HepG2 (cell line): ENCODE data around the gene SNRPD3. TPM values are rescaled to one million over a fixed set of nuclear protein-coding genes. Genes with fewer than 3 reads are reported as not detected.

Experiments used
- AHR ChIP-seq: IDR thresholded peaks from 2 replicates; pipeline ENCODE4 v1.6.1; 2018; ENCODE audit warnings: missing genetic modification reagents, missing compliant biosample characterization
- CC2D1A ChIP-seq: sonication (generic); formaldehyde crosslinking; IDR thresholded peaks from 2 replicates; pipeline ENCODE4 v1.8.1; 2023; ENCODE audit warnings: mild to moderate bottlenecking, missing genetic modification reagents
- HNF1B ChIP-seq: sonication (generic); formaldehyde crosslinking; IDR thresholded peaks from 2 replicates; pipeline ENCODE4 v1.5.1; 2020; ENCODE audit warnings: mild to moderate bottlenecking, moderate library complexity, missing genetic modification reagents
- KDM5B ChIP-seq: sonication (generic); formaldehyde crosslinking; IDR thresholded peaks from 2 replicates; pipeline ENCODE4 v1.4.0; 2020; ENCODE audit warnings: missing genetic modification reagents, mild to moderate bottlenecking, borderline replicate concordance
- MAFF ChIP-seq: IDR thresholded peaks from 2 replicates; pipeline ENCODE4 v1.6.1; 2011; ENCODE audit warnings: low read depth, low read length, improper control_type of control experiment
- NFKB2 ChIP-seq: sonication (generic); formaldehyde crosslinking; IDR thresholded peaks from 2 replicates; pipeline ENCODE4 v1.4.0; 2020; ENCODE audit warnings: missing genetic modification reagents, borderline replicate concordance
- PITX1 ChIP-seq: sonication (generic); formaldehyde crosslinking; IDR thresholded peaks from 2 replicates; pipeline ENCODE4 v1.5.1; 2020; ENCODE audit warnings: mild to moderate bottlenecking, missing genetic modification reagents
- SAP130 ChIP-seq: IDR thresholded peaks from 2 replicates; pipeline ENCODE4 v1.6.1; 2016; ENCODE audit warnings: low read depth
- TFE3 ChIP-seq: IDR thresholded peaks from 2 replicates; pipeline ENCODE4 v1.6.1; 2016
- ZNF235 ChIP-seq: sonication (generic); formaldehyde crosslinking; IDR thresholded peaks from 2 replicates; pipeline ENCODE4 v1.8.1; 2023; ENCODE audit warnings: mild to moderate bottlenecking, missing genetic modification reagents, borderline replicate concordance
- ZNF598 ChIP-seq: sonication (generic); formaldehyde crosslinking; IDR thresholded peaks from 2 replicates; pipeline ENCODE4 v1.5.1; 2020; ENCODE audit warnings: mild to moderate bottlenecking, missing genetic modification reagents, borderline replicate concordance
- ZNF841 ChIP-seq: sonication (generic); formaldehyde crosslinking; IDR thresholded peaks from 2 replicates; pipeline ENCODE4 v1.8.1; 2023; ENCODE audit warnings: missing genetic modification reagents, borderline replicate concordance
- polyA plus RNA-seq, 8 experiments: library from polyadenylated mRNA; depleted of rRNA in 3 of 8; stranded (reverse) in 7 of 8; unstranded in 1 of 8; fragments of >200 nt; fragmentation: Illumina TruSeq in 4 of 8; extraction: Trizol in 4 of 8; gene quantifications; 2 replicates each; pipeline versions ENCODE4 v1.2.1 to v1.2.3, GENCODE V29; 2011 to 2016; ENCODE audit warnings: low read depth in 4 of 8, missing spikeins in 1 of 8, mixed read lengths in 1 of 8; ENCODE audit not compliant: insufficient read depth in 1 of 8
- total RNA-seq, 5 experiments: library from RNA; depleted of rRNA; stranded (reverse); fragments of >200 nt; fragmentation: Illumina TruSeq; extraction: Trizol; gene quantifications; 2 replicates each; pipeline ENCODE4 v1.2.3, GENCODE V29; 2016; ENCODE audit warnings: low read depth in 1 of 5
- TF ChIP-seq, protein P1 (sequence below): sonication (generic); formaldehyde crosslinking; IDR thresholded peaks from 2 replicates; pipeline ENCODE4 v1.5.0; 2020; ENCODE audit warnings: missing genetic modification reagents
- TF ChIP-seq, protein P2 (sequence below): sonication (generic); formaldehyde crosslinking; IDR thresholded peaks from 2 replicates; pipeline ENCODE4 v1.4.0; 2020; ENCODE audit warnings: mild to moderate bottlenecking, missing genetic modification reagents
- TF ChIP-seq, protein P3 (sequence below): sonication (generic); formaldehyde crosslinking; IDR thresholded peaks from 2 replicates; pipeline ENCODE4 v1.4.0; 2020; ENCODE audit warnings: low read depth, missing genetic modification reagents

Gene SNRPD3
- total and polyA plus RNA-seq, 2 of the 13 experiments (the other 11 are each of a cell fraction or from before 2014, with no cell fraction given) = 110 to 209 TPM

DNA sequence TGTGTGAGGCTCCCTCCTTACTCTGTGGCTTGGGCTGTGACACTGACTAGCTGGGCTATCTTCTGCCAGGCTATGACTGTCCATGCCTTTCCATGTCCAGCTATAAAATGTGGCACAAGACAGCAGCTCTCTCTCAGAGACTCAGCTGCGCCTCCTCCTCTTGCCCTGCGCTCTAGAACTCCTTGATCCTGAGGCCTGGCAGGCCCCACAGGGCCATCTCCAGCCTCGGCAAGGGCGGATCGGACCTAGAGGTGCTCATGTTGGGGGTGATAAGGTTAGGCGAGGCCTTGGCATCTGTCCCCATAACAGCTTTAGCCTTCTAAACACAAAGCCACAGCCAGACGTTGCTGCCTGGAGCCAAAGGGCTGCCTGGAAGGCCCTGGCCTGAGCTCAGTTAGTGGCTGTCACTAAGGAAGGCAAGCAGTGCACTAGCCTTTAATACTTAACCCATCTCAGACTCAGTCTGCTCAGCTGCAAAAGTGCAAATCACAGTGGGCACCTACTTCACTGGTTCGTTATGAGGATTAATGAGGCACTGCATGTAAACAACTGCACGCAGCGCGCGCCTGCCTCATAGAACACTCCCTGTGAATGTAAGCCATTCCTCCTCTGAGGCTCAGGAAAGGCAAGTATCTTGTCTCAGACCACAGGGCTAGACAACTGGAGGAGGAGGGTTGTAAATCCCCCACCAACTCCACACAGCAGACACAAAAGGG, 2.0 kb upstream of the SNRPD3 start (continued):
- 0 out of 2 replicates have a peak, but pooled peaks have one; percentile 17 for TF ChIP-seq HNF1B (CRISPR knock-in tag)
- TF ChIP-seq ZNF598 = 0 out of 2 replicates have a peak, but pooled peaks have one; percentile 26
- TF ChIP-seq, protein P1, sequence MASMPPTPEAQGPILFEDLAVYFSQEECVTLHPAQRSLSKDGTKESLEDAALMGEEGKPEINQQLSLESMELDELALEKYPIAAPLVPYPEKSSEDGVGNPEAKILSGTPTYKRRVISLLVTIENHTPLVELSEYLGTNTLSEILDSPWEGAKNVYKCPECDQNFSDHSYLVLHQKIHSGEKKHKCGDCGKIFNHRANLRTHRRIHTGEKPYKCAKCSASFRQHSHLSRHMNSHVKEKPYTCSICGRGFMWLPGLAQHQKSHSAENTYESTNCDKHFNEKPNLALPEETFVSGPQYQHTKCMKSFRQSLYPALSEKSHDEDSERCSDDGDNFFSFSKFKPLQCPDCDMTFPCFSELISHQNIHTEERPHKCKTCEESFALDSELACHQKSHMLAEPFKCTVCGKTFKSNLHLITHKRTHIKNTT (CRISPR knock-in tag) = no peak
- TF ChIP-seq PITX1 = peak; percentile 30; the same call in 1 of the 2 replicates
- TF ChIP-seq SAP130 (CRISPR knock-in tag) = 0 out of 2 replicates have a peak, but pooled peaks have one; percentile 1
- TF ChIP-seq MAFF = no peak
- peak; percentile 40; the same call in 1 of the 2 replicates for TF ChIP-seq CC2D1A (CRISPR knock-in tag)
- no peak for TF ChIP-seq NFKB2 (CRISPR knock-in tag)
- no peak for TF ChIP-seq ZNF841 (CRISPR knock-in tag)
- TF ChIP-seq KDM5B (CRISPR knock-in tag) = peak; percentile 67; the same call in 1 of the 2 replicates
- TF ChIP-seq AHR (CRISPR knock-in tag) = no peak
- 0 out of 2 replicates have a peak, but pooled peaks have one; percentile 76 for TF ChIP-seq ZNF235
- TF ChIP-seq, protein P2, sequence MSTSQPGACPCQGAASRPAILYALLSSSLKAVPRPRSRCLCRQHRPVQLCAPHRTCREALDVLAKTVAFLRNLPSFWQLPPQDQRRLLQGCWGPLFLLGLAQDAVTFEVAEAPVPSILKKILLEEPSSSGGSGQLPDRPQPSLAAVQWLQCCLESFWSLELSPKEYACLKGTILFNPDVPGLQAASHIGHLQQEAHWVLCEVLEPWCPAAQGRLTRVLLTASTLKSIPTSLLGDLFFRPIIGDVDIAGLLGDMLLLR (CRISPR knock-in tag) = 0 out of 2 replicates have a peak, but pooled peaks have one; percentile 33
- no peak for TF ChIP-seq TFE3
- TF ChIP-seq, protein P3, sequence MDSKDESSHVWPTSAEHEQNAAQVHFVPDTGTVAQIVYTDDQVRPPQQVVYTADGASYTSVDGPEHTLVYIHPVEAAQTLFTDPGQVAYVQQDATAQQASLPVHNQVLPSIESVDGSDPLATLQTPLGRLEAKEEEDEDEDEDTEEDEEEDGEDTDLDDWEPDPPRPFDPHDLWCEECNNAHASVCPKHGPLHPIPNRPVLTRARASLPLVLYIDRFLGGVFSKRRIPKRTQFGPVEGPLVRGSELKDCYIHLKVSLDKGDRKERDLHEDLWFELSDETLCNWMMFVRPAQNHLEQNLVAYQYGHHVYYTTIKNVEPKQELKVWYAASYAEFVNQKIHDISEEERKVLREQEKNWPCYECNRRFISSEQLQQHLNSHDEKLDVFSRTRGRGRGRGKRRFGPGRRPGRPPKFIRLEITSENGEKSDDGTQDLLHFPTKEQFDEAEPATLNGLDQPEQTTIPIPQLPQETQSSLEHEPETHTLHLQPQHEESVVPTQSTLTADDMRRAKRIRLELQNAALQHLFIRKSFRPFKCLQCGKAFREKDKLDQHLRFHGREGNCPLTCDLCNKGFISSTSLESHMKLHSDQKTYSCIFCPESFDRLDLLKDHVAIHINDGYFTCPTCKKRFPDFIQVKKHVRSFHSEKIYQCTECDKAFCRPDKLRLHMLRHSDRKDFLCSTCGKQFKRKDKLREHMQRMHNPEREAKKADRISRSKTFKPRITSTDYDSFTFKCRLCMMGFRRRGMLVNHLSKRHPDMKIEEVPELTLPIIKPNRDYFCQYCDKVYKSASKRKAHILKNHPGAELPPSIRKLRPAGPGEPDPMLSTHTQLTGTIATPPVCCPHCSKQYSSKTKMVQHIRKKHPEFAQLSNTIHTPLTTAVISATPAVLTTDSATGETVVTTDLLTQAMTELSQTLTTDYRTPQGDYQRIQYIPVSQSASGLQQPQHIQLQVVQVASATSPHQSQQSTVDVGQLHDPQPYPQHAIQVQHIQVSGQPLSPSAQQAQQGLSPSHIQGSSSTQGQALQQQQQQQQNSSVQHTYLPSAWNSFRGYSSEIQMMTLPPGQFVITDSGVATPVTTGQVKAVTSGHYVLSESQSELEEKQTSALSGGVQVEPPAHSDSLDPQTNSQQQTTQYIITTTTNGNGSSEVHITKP (CRISPR knock-in tag) = peak; percentile 23; the same call in 1 of the 2 replicates
